ENCODE measurements around the gene FGF12.

DNA sequence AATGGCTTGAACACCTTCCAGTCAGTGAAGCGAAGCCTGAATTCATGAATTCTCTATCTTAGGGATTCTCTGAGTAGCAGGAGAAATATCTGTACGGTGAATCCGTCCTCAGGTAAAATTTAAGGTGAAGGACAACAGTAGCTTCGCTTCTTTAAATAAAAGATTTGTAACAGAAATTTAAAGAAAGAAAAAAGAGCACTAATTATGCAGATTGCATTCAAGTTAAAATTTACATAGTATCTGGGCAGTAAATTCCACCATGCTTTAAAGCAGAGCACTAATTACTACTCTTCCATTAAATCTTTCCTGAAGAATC is 282.6 kb downstream of the FGF12 start:
- TF ChIP-seq CTCF (conservative IDR thresholded peaks at IDR 0.05 in 1 of 2, IDR thresholded peaks at IDR 0.05 in 1 of 2; ENCODE audit: low read depth in 1 of 2, low read length in 2 of 2) (no peak), EZH2 (IDR thresholded peaks at IDR 0.05; ENCODE audit: low read length, missing control alignments) (no peak)
